ENCODE measurements around the gene RPAP3. TPM values are rescaled to one million over a fixed set of nuclear protein-coding genes. Genes with fewer than 3 reads are reported as not detected.
A peak's percentile ranks its signal among the peaks of the same experiment; 100 is the strongest.

RPAP3 gene
- total and polyA plus RNA-seq, 2 of the 4 experiments (the other 2 are of a cell fraction): 10.6 to 13.4 TPM

GRCh38 chr12:47725091-47725772, 19.4 kb upstream of the RPAP3 start, which contains the start of gene ENDOU:
ENDOU (minus strand) TSS chr12:47725490; CDS start chr12:47725413, 77 bp downstream.
- H2AFZ ChIP-seq (replicated peaks; ENCODE audit: low read length, poor library complexity): peak within 1 kb of the TSS; percentile 83
- POLR2A ChIA-PET (ENCODE audit: unreplicated experiment): no interaction called here
- no TSS peak for BruUV-seq (replicated peaks)

More at GRCh38 chr12:47725091-47725772, 19.4 kb upstream of the RPAP3 start, which contains the start of gene ENDOU:
- H2AK5ac ChIP-seq (ENCODE audit: low read depth, low read length): peak within 1 kb of the TSS; percentile 87
- H3K4me3 ChIP-seq (ENCODE audit: insufficient read depth, low read depth, low read length): no peak within 1 kb of the TSS
- in situ Hi-C loops (cut with MboI; ENCODE audit: low sequenced_read_pairs): loop anchor here (10.0 kb wide), 1 partner anchor 420 kb away; no protein-coding TSS in a partner anchor
- no peaks in the 10 kb centered on the region for H3K79me1 ChIP-seq (ENCODE audit: low read depth in 1 of 2, low read length in 2 of 2)
- peaks cover 25% of the 10 kb centered on the region for H3K9me1 ChIP-seq (ENCODE audit: insufficient read depth, low read length)
- peak within 1 kb of the TSS; percentile 49 for H3K23ac ChIP-seq (ENCODE audit: low read depth, low read length)
- peak within 1 kb of the TSS; percentile 68 for H3K18ac ChIP-seq (ENCODE audit: low read depth, low read length)
- no peaks in the 10 kb centered on the region for H3K36me3 ChIP-seq (ENCODE audit: control insufficient read depth, insufficient read depth, low read length)
- WGBS, 2 experiments (ENCODE audit: extremely low coverage in 2 of 2, insufficient read length in 1 of 2): 96% methylated on average over 4 of the region's 8 CpGs; no CpG with 5 or more reads in 1 of the 2 experiments
- H3K9ac ChIP-seq (ENCODE audit: low read depth, low read length): no peak within 1 kb of the TSS
- H3K4me1 ChIP-seq (ENCODE audit: control insufficient read depth, insufficient read depth, low read length): peaks cover 22% of the 10 kb centered on the region
- TF ChIP-seq FOS (IDR thresholded peaks at IDR 0.05; ENCODE audit: low read depth, low read length) (no peak), MAZ (IDR thresholded peaks at IDR 0.05; ENCODE audit: borderline replicate concordance, low read depth, low read length) (no peak), BHLHE40 (IDR thresholded peaks at IDR 0.05; ENCODE audit: low read depth, low read length) (no peak), CHD1 (IDR thresholded peaks at IDR 0.05; ENCODE audit: low read depth, low read length) (no peak)
- H3K56ac ChIP-seq (ENCODE audit: extremely low read depth, insufficient read depth, low read length): no peak within 1 kb of the TSS
- peak within 1 kb of the TSS; percentile 3 to 87; a peak in 3 of 4 replicates for H4K8ac ChIP-seq (ENCODE audit: low read depth in 2 of 2, low read length in 2 of 2)
- DNase-seq: no peak
- no peak for ATAC-seq (ENCODE audit: low read depth)
- peak within 1 kb of the TSS; percentile 59 for H4K91ac ChIP-seq (ENCODE audit: insufficient read depth, low read depth, low read length)
- dilution Hi-C loops (cut with HindIII; ENCODE audit: low sequenced_read_pairs, unreplicated experiment): no loop called here
- H3K4me2 ChIP-seq (ENCODE audit: low read depth, low read length): no peak within 1 kb of the TSS
- H3K27ac ChIP-seq (ENCODE audit: insufficient read depth, low read length): peak within 1 kb of the TSS; percentile 24; the same call in 1 of the 2 replicates
- CTCF ChIA-PET: interaction anchor here (1.0 to 1.9 kb wide), 3 partner anchors 10 to 42 kb away, joined by 3 to 8 read pairs (median 7); no protein-coding TSS in a partner anchor
- intact Hi-C loops (cut with micrococcal nuclease): no loop called here
- H2BK5ac ChIP-seq (ENCODE audit: low read depth, low read length, poor library complexity, severe bottlenecking): peak within 1 kb of the TSS; percentile 34
- H3K9me3 ChIP-seq (ENCODE audit: control insufficient read depth, insufficient read depth, low read length): no peaks in the 10 kb centered on the region
- H2BK15ac ChIP-seq (ENCODE audit: low read depth, low read length): peak within 1 kb of the TSS; percentile 80
- no peaks in the 10 kb centered on the region for H3K27me3 ChIP-seq (ENCODE audit: control insufficient read depth, insufficient read depth, low read length)
- peak within 1 kb of the TSS; percentile 69 for H2BK20ac ChIP-seq (ENCODE audit: low read depth, low read length)
- no peaks in the 10 kb centered on the region for H4K20me1 ChIP-seq (ENCODE audit: insufficient read depth, low read length)
- peak within 1 kb of the TSS; percentile 84 for H2BK120ac ChIP-seq (ENCODE audit: low read depth, low read length)
- peak within 1 kb of the TSS; percentile 79 for H2AK9ac ChIP-seq (replicated peaks; ENCODE audit: low read depth, low read length, poor library complexity)
- H3K14ac ChIP-seq (replicated peaks; ENCODE audit: low read depth, low read length): peak within 1 kb of the TSS; percentile 86
- peak within 1 kb of the TSS; percentile 75 for H3K4ac ChIP-seq (ENCODE audit: low read depth, low read length)
- peak within 1 kb of the TSS; percentile 47 for H4K5ac ChIP-seq (ENCODE audit: low read depth, low read length)
